HFF-Myc (cell line): Measurements from ENCODE around the gene FNDC3B.

Source experiments
- DNase-seq: peaks from one replicate; pipeline ENCODE4 v3.0.0-alpha.2; 2011; ENCODE audit warnings: low read depth; ENCODE audit errors: extremely low read depth
- H3K4me3 ChIP-seq: replicated peaks from 2 replicates; pipeline ENCODE4 v1.5.1; 2011; ENCODE audit warnings: low read depth, mild to moderate bottlenecking, control low read depth, low read length
- CTCF ChIP-seq: IDR thresholded peaks from 2 replicates; pipeline ENCODE4 v1.5.1; 2012; ENCODE audit warnings: mild to moderate bottlenecking, low read depth, low read length, control low read depth; ENCODE audit errors: missing control alignments

FNDC3B gene

GRCh38 chr3:172311217-172311616 lies 271.8 kb downstream of the FNDC3B start:
- no peak overlapping the region for H3K4me3 ChIP-seq
- TF ChIP-seq CTCF = no peak
- DNase-seq = no peak

- no peak for DNase-seq
- no peak overlapping the region for H3K4me3 ChIP-seq
- TF ChIP-seq CTCF = no peak
Measured at GRCh38 chr3:172312001-172312400, 272.6 kb downstream of the FNDC3B start.

GRCh38 chr3:172312711-172313110 lies 273.3 kb downstream of the FNDC3B start:
- no peak overlapping the region for H3K4me3 ChIP-seq
- TF ChIP-seq CTCF = no peak
- DNase-seq = no peak

- TF ChIP-seq CTCF = no peak
- no peak for DNase-seq
- no peak overlapping the region for H3K4me3 ChIP-seq
Measured at GRCh38 chr3:172313671-172314070, 274.3 kb downstream of the FNDC3B start.

GRCh38 chr3:172314591-172315160 lies 275.3 kb downstream of the FNDC3B start:
- no peak for DNase-seq
- TF ChIP-seq CTCF = no peak
- H3K4me3 ChIP-seq = no peak overlapping the region

- no peak for TF ChIP-seq CTCF
- H3K4me3 ChIP-seq = no peak overlapping the region
- DNase-seq = peak; percentile 50
Measured at GRCh38 chr3:172315401-172316091, 276.2 kb downstream of the FNDC3B start.

GRCh38 chr3:172316758-172317157 lies 277.4 kb downstream of the FNDC3B start:
- no peak for TF ChIP-seq CTCF
- no peak overlapping the region for H3K4me3 ChIP-seq
- no peak for DNase-seq
